ENCODE measurements around the gene MVP.

GRCh38 chr16:29881050-29881449, 60.8 kb downstream of the MVP start:
- TF ChIP-seq CTCF (conservative IDR thresholded peaks at IDR 0.05; ENCODE audit: low read depth, low read length) (no peak), EZH2 (IDR thresholded peaks at IDR 0.05; ENCODE audit: low read length, unreplicated experiment) (no peak), EZH2phosphoT487 (IDR thresholded peaks at IDR 0.05; ENCODE audit: borderline replicate concordance, low read length) (no peak)
